Medulla oblongata (tissue), 1 donor: Measurements from ENCODE around the gene SETD7.
A peak's percentile ranks its signal among the peaks of the same experiment; 100 is the strongest.
"Not testable (repeated sequence)": the region's sequence is repeated elsewhere in the genome, so short reads cannot be mapped to it uniquely, and the experiment has no call there.

ENCODE experiments used
- DNase-seq: peaks from one replicate; pipeline ENCODE4 v3.0.0-alpha.2; 2015; ENCODE audit errors: extremely low spot score

The SETD7 gene

GRCh38 chr4:139465922-139466321 lies 90.1 kb downstream of the SETD7 start:
- no peak for DNase-seq

- DNase-seq = not testable (repeated sequence)
Observed at GRCh38 chr4:139464512-139464911, 91.5 kb downstream of the SETD7 start.

- DNase-seq = no peak
Observed at GRCh38 chr4:139461022-139461628, 94.9 kb downstream of the SETD7 start.

- DNase-seq = no peak
Observed at GRCh38 chr4:139460565-139460964, 95.5 kb downstream of the SETD7 start.

- no peak for DNase-seq
Observed at GRCh38 chr4:139458999-139459398, 97.0 kb downstream of the SETD7 start.

- DNase-seq = no peak
Observed at GRCh38 chr4:139458543-139458942, 97.5 kb downstream of the SETD7 start.

GRCh38 chr4:139457318-139457717 lies 98.7 kb downstream of the SETD7 start:
- peak; percentile 10 for DNase-seq

- DNase-seq = no peak
Observed at GRCh38 chr4:139455126-139455538, 100.9 kb downstream of the SETD7 start.

GRCh38 chr4:139454111-139455045 lies 101.6 kb downstream of the SETD7 start, which contains the start of gene RAB33B:
Gene RAB33B (plus strand): TSS chr4:139454121. CDS start chr4:139454196, 75 bp downstream.
- DNase-seq = no peak

- peak; percentile 96 for DNase-seq
Observed at GRCh38 chr4:139453371-139454110, 102.5 kb downstream of the SETD7 start.

- DNase-seq = no peak
Observed at GRCh38 chr4:139453041-139453370, 103.0 kb downstream of the SETD7 start.

- DNase-seq = no peak
Observed at GRCh38 chr4:139451997-139452396, 104.0 kb downstream of the SETD7 start.

GRCh38 chr4:139450586-139450985 lies 105.4 kb downstream of the SETD7 start:
- DNase-seq = no peak

GRCh38 chr4:139447078-139447477 lies 108.9 kb downstream of the SETD7 start:
- not testable (repeated sequence) for DNase-seq
